Stimulated activated naive B cell treated with anti-CD40 and anti-IgM and Interleukin-4, amounts not matched to agents 10 μg/mL and 1 μg/mL and 100 μg/mL, for 72 hours (primary cell): ENCODE results near the gene ADGRV1.
A peak's percentile ranks its signal among the peaks of the same experiment; 100 is the strongest.

ENCODE experiments used
- ATAC-seq, 2 donors: fragments of 150-1000 bp; cut with Tn5 transposase; replicated peaks; 2 replicates each; pipeline ENCODE4 v1.10.0; 2021; ENCODE audit warnings: moderate library complexity in 1 of 2
- DNase-seq: peaks from one replicate; pipeline ENCODE4 v3.0.0; 2021
- H3K27ac Mint-ChIP-seq: one replicate; pipeline ENCODE4 v1.8.0; 2022; ENCODE audit warnings: mild to moderate bottlenecking, mixed read lengths
- H3K27me3 Mint-ChIP-seq, 2 donors: one replicate each; pipeline ENCODE4 v1.8.0; 2022; ENCODE audit warnings: mixed read lengths in 2 of 2
- H3K36me3 Mint-ChIP-seq, 2 donors: one replicate each; pipeline ENCODE4 v1.8.0; 2022; ENCODE audit warnings: mixed read lengths in 2 of 2, mild to moderate bottlenecking in 1 of 2
- H3K4me1 Mint-ChIP-seq, 2 donors: one replicate each; pipeline ENCODE4 v1.8.0; 2022; ENCODE audit warnings: mixed read lengths in 2 of 2, mild to moderate bottlenecking in 1 of 2
- H3K4me3 Mint-ChIP-seq, 2 donors: one replicate each; pipeline ENCODE4 v1.8.0; 2022; ENCODE audit warnings: mild to moderate bottlenecking in 2 of 2, mixed read lengths in 2 of 2, moderate library complexity in 1 of 2
- H3K9me3 Mint-ChIP-seq, 2 donors: one replicate each; pipeline ENCODE4 v1.8.0; 2022; ENCODE audit warnings: mixed read lengths in 2 of 2, mild to moderate bottlenecking in 1 of 2

Gene ADGRV1

DNA sequence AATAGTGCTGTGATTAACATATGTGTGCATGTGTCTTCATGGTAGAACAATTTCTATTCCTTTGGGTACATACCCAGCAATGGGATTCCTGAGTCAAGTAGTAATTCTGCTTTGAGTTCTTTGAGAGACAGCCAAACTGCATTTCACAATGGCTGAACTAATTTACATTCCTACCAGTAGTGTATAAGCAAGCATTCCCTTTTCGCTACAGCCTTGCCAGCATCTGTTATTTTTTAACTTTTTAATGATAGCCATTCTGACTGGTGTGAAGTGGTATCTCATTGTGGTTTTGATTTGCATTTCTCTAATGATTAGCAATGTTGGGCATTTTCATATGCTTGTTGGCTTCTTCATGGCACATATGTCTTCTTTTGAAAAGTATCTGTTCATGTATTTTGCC lies 516.0 kb downstream of the ADGRV1 start:
- DNase-seq (no peak), ATAC-seq (no peak)
- Mint-ChIP-seq H3K27me3 (no peaks in the 10 kb centered on the region), H3K36me3 (no peaks in the 10 kb centered on the region), H3K9me3 (no peaks in the 10 kb centered on the region), H3K4me3 (no peak overlapping the region), H3K27ac (no peak overlapping the region), H3K4me1 (peaks cover 0 to 6% of the 10 kb centered on the region in 2 donors)

- ATAC-seq = no peak
- Mint-ChIP-seq H3K27ac (no peak overlapping the region), H3K27me3 (no peaks in the 10 kb centered on the region), H3K4me1 (peaks cover 0 to 6% of the 10 kb centered on the region in 2 donors), H3K9me3 (no peaks in the 10 kb centered on the region), H3K36me3 (no peaks in the 10 kb centered on the region), H3K4me3 (no peak overlapping the region)
- no peak for DNase-seq
These were observed 517.5 kb downstream of the ADGRV1 start for GRCh38 chr5:91076138-91076537.

- Mint-ChIP-seq H3K27ac (no peak overlapping the region), H3K4me3 (no peak overlapping the region), H3K4me1 (peaks cover 0 to 6% of the 10 kb centered on the region in 2 donors), H3K36me3 (no peaks in the 10 kb centered on the region), H3K9me3 (no peaks in the 10 kb centered on the region), H3K27me3 (no peaks in the 10 kb centered on the region)
- DNase-seq = no peak
- ATAC-seq = no peak
These were observed 519.0 kb downstream of the ADGRV1 start for GRCh38 chr5:91077623-91078022.

DNA sequence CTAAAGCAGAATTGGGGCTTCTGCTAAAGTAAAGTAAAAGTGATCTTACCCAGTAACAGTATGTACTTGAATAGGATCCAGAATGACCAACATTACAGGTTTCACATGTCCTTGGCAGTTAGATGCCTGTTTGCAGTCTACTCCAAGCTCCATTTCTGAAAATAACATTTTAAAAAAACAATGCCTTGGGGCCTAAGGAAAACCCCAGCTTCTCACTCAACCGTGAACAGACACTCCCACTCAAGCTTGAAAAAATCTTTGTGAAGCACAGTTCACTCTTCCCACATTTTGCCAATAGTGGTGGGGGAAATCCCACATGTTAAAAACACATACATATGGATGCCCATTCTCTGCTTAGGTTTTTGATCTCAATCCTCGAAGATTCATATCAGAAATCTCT lies 520.4 kb downstream of the ADGRV1 start:
- ATAC-seq (peak in 1 of 2 donors; percentile 34), DNase-seq (no peak)
- Mint-ChIP-seq H3K27me3 (no peaks in the 10 kb centered on the region), H3K4me1 (peaks cover 0 to 6% of the 10 kb centered on the region in 2 donors), H3K9me3 (no peaks in the 10 kb centered on the region), H3K36me3 (no peaks in the 10 kb centered on the region), H3K27ac (no peak overlapping the region), H3K4me3 (no peak overlapping the region)

DNA sequence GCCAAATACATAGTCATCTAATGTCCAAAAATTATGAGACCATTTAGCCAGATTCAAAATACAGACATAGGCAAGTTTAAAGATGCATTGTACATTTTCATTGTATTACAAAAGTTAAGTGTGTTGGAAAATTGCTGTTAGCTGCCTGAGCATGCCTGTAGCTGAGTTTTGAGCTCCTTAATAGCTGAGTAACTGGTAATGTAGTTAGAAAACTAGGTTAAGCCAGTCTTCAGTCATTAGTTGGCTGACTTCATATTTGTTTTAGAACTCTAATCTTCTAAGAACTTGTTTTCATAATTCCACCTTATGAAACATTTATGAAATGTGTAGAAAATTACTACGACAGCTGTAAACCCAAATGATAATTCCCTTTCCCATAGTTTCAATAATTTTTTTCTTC lies 531.2 kb downstream of the ADGRV1 start:
- Mint-ChIP-seq H3K27me3 (no peaks in the 10 kb centered on the region), H3K27ac (no peak overlapping the region), H3K4me3 (no peak overlapping the region), H3K9me3 (no peaks in the 10 kb centered on the region), H3K4me1 (no peaks in the 10 kb centered on the region), H3K36me3 (no peaks in the 10 kb centered on the region)
- no peak for DNase-seq
- no peak for ATAC-seq

GRCh38 chr5:91090995-91091394 lies 532.4 kb downstream of the ADGRV1 start:
- Mint-ChIP-seq H3K9me3 (no peaks in the 10 kb centered on the region), H3K4me1 (no peaks in the 10 kb centered on the region), H3K4me3 (no peak overlapping the region), H3K27ac (no peak overlapping the region), H3K36me3 (no peaks in the 10 kb centered on the region), H3K27me3 (no peaks in the 10 kb centered on the region)
- no peak for DNase-seq
- ATAC-seq = no peak

- ATAC-seq = no peak
- Mint-ChIP-seq H3K36me3 (no peaks in the 10 kb centered on the region), H3K4me1 (no peaks in the 10 kb centered on the region), H3K27ac (no peak overlapping the region), H3K9me3 (no peaks in the 10 kb centered on the region), H3K4me3 (no peak overlapping the region), H3K27me3 (no peaks in the 10 kb centered on the region)
- no peak for DNase-seq
These were observed 533.1 kb downstream of the ADGRV1 start for GRCh38 chr5:91091471-91092234.

GRCh38 chr5:91092859-91093783 lies 534.5 kb downstream of the ADGRV1 start:
- H3K4me1 Mint-ChIP-seq = no peaks in the 10 kb centered on the region
- no peaks in the 10 kb centered on the region for H3K36me3 Mint-ChIP-seq
- DNase-seq (no peak), ATAC-seq (no peak)
- H3K27ac Mint-ChIP-seq = no peak overlapping the region
- no peaks in the 10 kb centered on the region for H3K27me3 Mint-ChIP-seq
- H3K4me3 Mint-ChIP-seq = no peak overlapping the region
- H3K9me3 Mint-ChIP-seq = no peaks in the 10 kb centered on the region

GRCh38 chr5:91095313-91095712 lies 536.7 kb downstream of the ADGRV1 start:
- no peaks in the 10 kb centered on the region for H3K36me3 Mint-ChIP-seq
- H3K9me3 Mint-ChIP-seq = no peaks in the 10 kb centered on the region
- H3K27ac Mint-ChIP-seq = no peak overlapping the region
- no peak overlapping the region for H3K4me3 Mint-ChIP-seq
- DNase-seq = no peak
- peaks cover 3 to 4% of the 10 kb centered on the region in 2 donors for H3K27me3 Mint-ChIP-seq
- no peaks in the 10 kb centered on the region for H3K4me1 Mint-ChIP-seq
- no peak for ATAC-seq

DNA sequence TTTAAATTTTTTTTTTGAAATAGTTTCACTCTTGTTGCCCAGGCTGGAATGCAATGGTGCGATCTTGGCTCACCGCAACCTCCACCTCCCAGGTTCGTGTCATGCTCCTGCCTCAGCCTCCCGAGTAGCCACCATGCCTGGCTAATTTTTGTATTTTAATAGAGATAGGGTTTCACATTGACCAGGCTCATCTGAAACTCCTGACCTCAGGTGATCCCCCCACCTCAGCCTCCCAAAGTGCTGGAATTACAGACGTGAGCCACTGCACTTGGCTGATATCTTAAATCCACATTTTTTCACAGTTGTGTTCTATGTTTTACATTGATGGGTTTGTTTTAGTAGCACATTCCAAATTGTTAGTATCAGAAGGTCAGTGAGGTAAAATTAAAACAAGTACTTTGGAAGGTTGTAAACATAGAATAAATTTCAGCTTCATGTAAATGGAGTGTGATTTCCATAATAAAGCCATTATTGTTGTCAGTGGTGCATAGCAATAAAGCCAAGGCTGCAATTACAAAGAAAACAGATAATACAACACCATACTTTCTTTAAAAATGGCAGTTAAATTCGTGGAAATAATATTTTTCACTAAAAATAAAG lies 537.3 kb downstream of the ADGRV1 start:
- Mint-ChIP-seq H3K36me3 (no peaks in the 10 kb centered on the region), H3K27ac (no peak overlapping the region), H3K27me3 (peaks cover 5 to 10% of the 10 kb centered on the region in 2 donors), H3K9me3 (no peaks in the 10 kb centered on the region), H3K4me1 (no peaks in the 10 kb centered on the region), H3K4me3 (no peak overlapping the region)
- DNase-seq (no peak), ATAC-seq (no peak)

DNA sequence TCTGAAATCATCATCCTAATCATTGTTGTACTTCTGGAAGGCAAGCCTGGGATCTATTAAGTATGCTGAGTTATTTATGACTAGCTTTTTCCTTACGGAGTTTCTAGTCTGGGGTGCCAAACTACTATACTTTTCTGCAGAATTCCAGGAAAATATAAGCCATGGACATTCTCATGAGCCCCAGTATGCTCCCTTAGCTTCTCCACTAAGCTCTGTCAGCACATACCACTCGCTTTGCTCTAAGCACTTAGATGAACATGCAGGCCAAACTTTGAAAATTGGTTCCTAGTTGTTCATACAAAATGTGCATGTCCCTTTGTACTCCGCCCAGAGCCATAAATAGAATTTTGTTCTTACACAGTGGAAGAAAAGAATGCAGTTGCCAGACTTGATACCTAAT lies 539.9 kb downstream of the ADGRV1 start:
- Mint-ChIP-seq H3K4me1 (peaks cover 0 to 2% of the 10 kb centered on the region in 2 donors), H3K9me3 (no peaks in the 10 kb centered on the region), H3K27ac (no peak overlapping the region), H3K4me3 (no peak overlapping the region), H3K36me3 (no peaks in the 10 kb centered on the region), H3K27me3 (peaks cover 5 to 10% of the 10 kb centered on the region in 2 donors)
- no peak for DNase-seq
- no peak for ATAC-seq

GRCh38 chr5:91101600-91102379 lies 543.2 kb downstream of the ADGRV1 start:
- Mint-ChIP-seq H3K9me3 (peaks cover 0 to 2% of the 10 kb centered on the region in 2 donors), H3K36me3 (no peaks in the 10 kb centered on the region), H3K4me3 (no peak overlapping the region), H3K4me1 (peaks cover 0 to 2% of the 10 kb centered on the region in 2 donors), H3K27me3 (peaks cover 5 to 10% of the 10 kb centered on the region in 2 donors), H3K27ac (no peak overlapping the region)
- DNase-seq (peak; percentile 40), ATAC-seq (peak; percentile 93 to 98)

DNA sequence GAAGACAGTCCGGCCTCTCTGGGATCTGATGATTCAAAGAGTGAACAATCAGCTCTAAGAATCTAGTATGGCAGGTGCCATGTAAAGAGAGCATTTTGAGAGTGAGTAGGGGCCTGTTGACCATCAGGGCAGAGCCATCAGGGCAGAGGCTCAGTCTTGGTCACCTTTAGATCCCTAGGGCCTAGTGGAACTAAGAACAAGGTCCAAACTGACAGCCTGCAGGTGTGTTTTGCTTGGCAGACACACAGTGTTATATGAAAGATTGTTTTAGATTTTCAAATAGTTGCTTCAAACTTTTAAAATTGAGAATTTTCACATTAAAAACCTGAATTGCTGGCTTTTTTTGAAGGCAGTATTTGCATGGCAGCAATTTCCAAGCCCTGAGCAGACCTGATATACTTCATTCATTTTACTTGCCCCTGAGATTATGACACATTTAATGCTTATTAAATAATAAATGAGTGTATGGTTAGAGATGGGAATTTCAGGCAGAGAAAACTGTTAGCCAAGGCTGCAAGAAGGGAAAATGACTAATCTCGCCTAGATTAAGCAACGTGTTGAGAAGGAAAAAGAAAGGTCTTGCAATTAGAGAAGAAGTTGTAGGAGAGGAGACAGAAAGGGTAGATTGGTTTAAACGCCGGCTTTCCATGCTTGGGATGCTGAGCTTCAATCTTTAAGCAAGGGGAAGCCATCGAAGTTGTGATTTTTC lies 544.9 kb downstream of the ADGRV1 start:
- no peak for DNase-seq
- H3K27ac Mint-ChIP-seq = no peak overlapping the region
- ATAC-seq = no peak
- peaks cover 0 to 2% of the 10 kb centered on the region in 2 donors for H3K4me1 Mint-ChIP-seq
- H3K36me3 Mint-ChIP-seq = no peaks in the 10 kb centered on the region
- H3K4me3 Mint-ChIP-seq = no peak overlapping the region
- H3K9me3 Mint-ChIP-seq = peaks cover 0 to 2% of the 10 kb centered on the region in 2 donors
- peaks cover 5 to 16% of the 10 kb centered on the region in 2 donors for H3K27me3 Mint-ChIP-seq
